Peyer's patch (tissue), 4 donors: Measurements from ENCODE around the gene TBCB. TPM values are rescaled to one million over a fixed set of nuclear protein-coding genes. Genes with fewer than 3 reads are reported as not detected.
"Not testable (repeated sequence)": the region's sequence is repeated elsewhere in the genome, so short reads cannot be mapped to it uniquely, and the experiment has no call there.

Experiments used
- DNase-seq, 3 donors: peaks; one replicate each; pipeline ENCODE4 v3.0.0-alpha.2; 2017 to 2019
- H3K27ac ChIP-seq, 4 donors: fragments of 200-600 bp; sonication (generic); one replicate each; pipeline ENCODE4 v1.5.1; 2016 to 2019
- H3K27me3 ChIP-seq, 2 donors: fragments of 200-600 bp; sonication (generic); one replicate each; pipeline ENCODE4 v1.5.1; 2019
- H3K36me3 ChIP-seq, 3 donors: fragments of 200-600 bp; sonication (generic); one replicate each; pipeline ENCODE4 v1.5.1; 2016 to 2019
- H3K4me1 ChIP-seq, 4 donors: fragments of 200-600 bp; sonication (generic); one replicate each; pipeline ENCODE4 v1.5.1; 2016 to 2019
- H3K4me3 ChIP-seq, 4 donors: fragments of 200-600 bp; sonication (generic); 1 replicate in 3 of 4; 2 replicates in 1 of 4; pipeline ENCODE4 v1.5.1; 2016 to 2019; ENCODE audit warnings: mild to moderate bottlenecking in 1 of 4
- H3K9me3 ChIP-seq, 4 donors: fragments of 200-600 bp; sonication (generic); one replicate each; pipeline ENCODE4 v1.5.1; 2016 to 2019; ENCODE audit warnings: mild to moderate bottlenecking in 1 of 4
- CTCF ChIP-seq, 6 experiments: fragments of 450-650 bp in 4 of 6; fragments of 200-600 bp in 2 of 6; sonication (generic) in 1 of 6; IDR thresholded peaks; one replicate each; pipeline ENCODE4 v1.5.1; 2017 to 2019; ENCODE audit warnings: antibody characterized with exemption in 6 of 6, mild to moderate bottlenecking in 3 of 6, moderate library complexity in 1 of 6
- POLR2A ChIP-seq, 2 donors: fragments of 450-650 bp; IDR thresholded peaks; one replicate each; pipeline ENCODE4 v1.5.1; 2017; ENCODE audit warnings: antibody characterized with exemption in 2 of 2, mild to moderate bottlenecking in 2 of 2, moderate library complexity in 2 of 2
- total RNA-seq, 4 donors: library from RNA; depleted of rRNA; stranded (reverse); fragments of >200 nt; gene quantifications; one replicate each; pipeline ENCODE4 v1.1.0, GENCODE V29; 2016

TBCB gene
- total RNA-seq, 4 donors from 2014 or later = 59.7 to 81.7 (median 69.1) TPM

DNA sequence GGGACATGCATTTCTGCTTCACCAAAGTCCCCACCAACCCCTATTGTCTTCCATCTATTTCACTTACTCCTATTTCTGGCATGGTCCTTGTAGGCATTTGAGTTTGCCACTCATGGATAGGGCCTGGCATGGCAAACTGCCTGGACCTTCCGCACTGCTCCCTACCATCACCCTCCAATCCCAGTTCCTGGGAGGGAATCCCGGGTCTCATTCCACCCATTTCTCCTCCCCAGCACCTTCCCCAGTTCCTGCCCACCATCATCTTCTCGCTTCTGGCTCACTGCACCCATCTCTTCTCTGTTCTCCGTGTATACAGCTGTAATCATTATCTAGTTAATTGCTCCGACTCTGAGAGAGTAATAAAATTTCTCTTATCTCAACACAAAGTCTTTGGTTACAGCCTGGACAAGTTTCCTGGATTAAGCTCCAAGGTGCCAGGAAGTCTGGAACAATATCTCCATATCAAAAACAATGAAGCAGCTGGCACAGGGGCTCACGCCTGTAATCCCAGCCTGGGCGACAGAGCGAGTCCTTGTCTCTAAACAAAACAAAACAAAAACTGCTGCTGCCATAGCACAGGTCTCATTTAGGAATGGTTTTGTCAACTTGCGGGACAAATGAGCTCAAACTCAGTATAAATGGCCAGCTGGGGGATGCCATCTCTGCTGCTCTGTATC, 54.0 kb downstream of the TBCB start:
- Histone ChIP-seq H3K36me3 (no peaks in the 10 kb centered on the region), H3K4me3 (no peak overlapping the region), H3K27me3 (no peaks in the 10 kb centered on the region), H3K4me1 (peaks cover 0 to 4% (median 2%) of the 10 kb centered on the region in 4 donors), H3K27ac (peak overlapping the region in 3 of 4 donors; percentile 40 to 86 (median 86)), H3K9me3 (no peaks in the 10 kb centered on the region)
- DNase-seq = peak in 2 of 3 donors; percentile 63 to 74
- TF ChIP-seq CTCF (IDR thresholded peaks at IDR 0.05) = no peak
- TF ChIP-seq POLR2A (IDR thresholded peaks at IDR 0.05) = no peak

DNA sequence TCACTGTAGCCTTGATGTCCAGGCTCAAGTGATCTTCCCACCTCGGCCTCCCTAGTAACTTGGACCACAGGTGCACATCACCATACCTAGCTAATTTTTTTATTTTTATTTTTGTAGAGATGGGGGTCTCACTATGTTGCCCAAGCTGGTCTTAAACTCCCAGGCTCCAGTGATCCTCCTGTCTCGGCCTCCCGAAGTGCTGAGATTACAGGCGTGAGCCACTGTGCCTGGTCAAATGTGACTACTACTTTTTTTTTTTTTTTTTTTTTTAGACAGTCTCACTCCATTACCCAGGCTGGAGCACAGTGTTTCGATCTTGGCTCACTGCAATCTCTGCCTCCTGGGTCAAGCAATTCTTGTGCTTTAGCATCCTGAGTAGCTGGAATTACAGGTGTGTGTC, 57.6 kb downstream of the TBCB start:
- H3K4me1 ChIP-seq = peaks cover 0 to 4% (median 2%) of the 10 kb centered on the region in 4 donors
- H3K9me3 ChIP-seq = no peaks in the 10 kb centered on the region
- DNase-seq = no peak

DNA sequence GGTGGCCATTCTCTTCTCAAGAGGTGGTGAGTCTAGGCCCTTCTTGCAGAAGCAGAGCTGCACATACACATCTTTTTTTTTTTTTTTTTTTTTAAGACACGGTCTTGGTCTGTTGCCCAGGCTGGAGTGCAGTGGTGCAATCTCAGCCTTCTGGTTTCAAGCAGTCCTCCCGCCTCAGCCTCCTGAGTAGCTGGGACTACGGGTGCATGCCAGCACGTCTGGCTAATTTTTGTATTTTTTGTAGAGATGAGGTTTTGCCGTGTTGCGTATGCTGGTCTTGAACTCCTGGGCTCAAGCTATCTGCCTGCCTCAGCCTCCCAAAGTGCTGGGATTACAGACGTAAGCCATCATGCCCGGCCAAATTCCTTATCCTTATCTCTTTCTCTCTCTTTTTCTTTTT, 58.6 kb downstream of the TBCB start:
- H3K4me1 ChIP-seq, H3K27ac ChIP-seq, H3K9me3 ChIP-seq, H3K36me3 ChIP-seq, DNase-seq, H3K4me3 ChIP-seq, H3K27me3 ChIP-seq: not testable (repeated sequence)

More for the DNA sequence above, 57.6 kb downstream of the TBCB start:
- Histone ChIP-seq H3K27ac (no peak overlapping the region), H3K27me3 (no peaks in the 10 kb centered on the region), H3K36me3 (no peaks in the 10 kb centered on the region), H3K4me3 (no peak overlapping the region)
- TF ChIP-seq CTCF (IDR thresholded peaks at IDR 0.05) = no peak

Other genes starting within 250 kb of the TBCB start
- gene APLP1, start 246.9 kb upstream of the TBCB start, total RNA-seq = 1 to 10 TPM in 3 of 4 donors, under 1 TPM in 1; 0.53 to 8.3 (median 1.7) TPM
- gene NFKBID, start 214.9 kb upstream of the TBCB start, total RNA-seq = 10 to 100 TPM in 3 of 4 donors, 1 to 10 TPM in 1; 8.4 to 38.0 (median 23.6) TPM
- gene HCST, start 212.9 kb upstream of the TBCB start, total RNA-seq = 1 to 10 TPM in 1 of 4 donors, not detected in 3; 9.7 TPM
- 10 to 100 TPM in 3 of 4 donors, 1 to 10 TPM in 1; 4.2 to 56.1 (median 20.2) TPM for gene TYROBP, start 207.2 kb upstream of the TBCB start, total RNA-seq
- gene LRFN3, start 179.1 kb upstream of the TBCB start, total RNA-seq = 10 to 100 TPM in 3 of 4 donors, 1 to 10 TPM in 1; 8.3 to 34.4 (median 22.1) TPM
- gene SDHAF1, start 120.3 kb upstream of the TBCB start, total RNA-seq = 10 to 100 TPM; 15.7 to 48.0 (median 39.1) TPM
- 1 to 10 TPM in 2 of 4 donors, under 1 TPM in 1, not detected in 1; 0.67 to 6.8 (median 6.1) TPM for gene SYNE4, start 106.7 kb upstream of the TBCB start, total RNA-seq
- gene ALKBH6, start 101.3 kb upstream of the TBCB start, total RNA-seq = 10 to 100 TPM; 26.4 to 56.9 (median 39.8) TPM
- 1 to 10 TPM; 1.8 to 9.8 (median 5.2) TPM for gene CLIP3, start 82.6 kb upstream of the TBCB start, total RNA-seq
- 10 to 100 TPM in 2 of 4 donors, 1 to 10 TPM in 2; 4.9 to 12.4 (median 8.2) TPM for gene THAP8, start 61.2 kb upstream of the TBCB start, total RNA-seq
- 10 to 100 TPM in 1 of 4 donors, 1 to 10 TPM in 3; 1.1 to 15.7 (median 2.9) TPM for gene WDR62, start 60.6 kb upstream of the TBCB start, total RNA-seq
- gene OVOL3, start 4.3 kb upstream of the TBCB start, total RNA-seq = not detected
- 10 to 100 TPM; 20.7 to 32.0 (median 26.8) TPM for gene POLR2I, start 593 bp upstream of the TBCB start, total RNA-seq
- 100 to 1,000 TPM; 131 to 320 (median 263) TPM for gene CAPNS1, start 24.6 kb downstream of the TBCB start, total RNA-seq
- 10 to 100 TPM in 2 of 4 donors, 1 to 10 TPM in 2; 1.8 to 19.8 (median 6.6) TPM for gene COX7A1, start 37.0 kb downstream of the TBCB start, total RNA-seq
- gene ZNF565, start 99.2 kb downstream of the TBCB start, total RNA-seq = 1 to 10 TPM; 3.0 to 9.2 (median 4.9) TPM
- 10 to 100 TPM; 43.2 to 71.0 (median 43.6) TPM for gene ZNF146, start 99.6 kb downstream of the TBCB start, total RNA-seq